ENCODE results near the gene HAGHL.
A peak's percentile ranks its signal among the peaks of the same experiment; 100 is the strongest.

Gene HAGHL

GRCh38 chr16:720447-720989 is 6.4 kb upstream of the HAGHL start:
- Histone ChIP-seq H3K9me3 (ENCODE audit: insufficient read depth, low read depth, low read length) (no peaks in the 10 kb centered on the region), H3K9me2 (replicated peaks; ENCODE audit: low read depth, low read length) (no peaks in the 10 kb centered on the region), H3K79me2 (ENCODE audit: insufficient read depth, low read length) (no peaks in the 10 kb centered on the region), H4K20me1 (ENCODE audit: insufficient read depth, low read length, poor library complexity, severe bottlenecking) (no peaks in the 10 kb centered on the region), H3K36me3 (ENCODE audit: insufficient read depth, low read length) (no peaks in the 10 kb centered on the region), H3K4me1 (ENCODE audit: insufficient read depth, low read length, poor library complexity, severe bottlenecking) (peaks cover 7% of the 10 kb centered on the region), H2AFZ (ENCODE audit: low read length) (peak overlapping the region; percentile 73; the same call in 1 of the 2 replicates), H3K27me3 (ENCODE audit: insufficient read depth, low read length, poor library complexity, severe bottlenecking) (no peaks in the 10 kb centered on the region), H3K4me2 (ENCODE audit: low read depth, low read length, poor library complexity, severe bottlenecking) (peak overlapping the region; percentile 85), H3K9ac (ENCODE audit: low read depth, low read length, poor library complexity, severe bottlenecking) (peak overlapping the region; percentile 91), H3F3A (ENCODE audit: low read depth) (no peaks in the 10 kb centered on the region), H3K4me3 (ENCODE audit: low read length, poor library complexity, severe bottlenecking) (peak overlapping the region; percentile 83)
- TF ChIP-seq CTCF (conservative IDR thresholded peaks at IDR 0.05; ENCODE audit: low read length) (0 out of 2 replicates have a peak, but pooled peaks have one; percentile 19), EZH2phosphoT487 (IDR thresholded peaks at IDR 0.05; ENCODE audit: borderline replicate concordance) (no peak)

- Histone ChIP-seq H2AFZ (ENCODE audit: low read length) (peak within 1 kb of the TSS; percentile 73; the same call in 1 of the 2 replicates), H3K4me2 (ENCODE audit: low read depth, low read length, poor library complexity, severe bottlenecking) (peak within 1 kb of the TSS; percentile 85), H3K36me3 (ENCODE audit: insufficient read depth, low read length) (no peaks in the 10 kb centered on the region), H4K20me1 (ENCODE audit: insufficient read depth, low read length, poor library complexity, severe bottlenecking) (no peaks in the 10 kb centered on the region), H3K4me3 (ENCODE audit: low read length, poor library complexity, severe bottlenecking) (peak within 1 kb of the TSS; percentile 83), H3K9me3 (ENCODE audit: insufficient read depth, low read depth, low read length) (no peaks in the 10 kb centered on the region), H3F3A (ENCODE audit: low read depth) (no peaks in the 10 kb centered on the region), H3K9ac (ENCODE audit: low read depth, low read length, poor library complexity, severe bottlenecking) (peak within 1 kb of the TSS; percentile 91), H3K79me2 (ENCODE audit: insufficient read depth, low read length) (no peaks in the 10 kb centered on the region), H3K27me3 (ENCODE audit: insufficient read depth, low read length, poor library complexity, severe bottlenecking) (no peaks in the 10 kb centered on the region), H3K4me1 (ENCODE audit: insufficient read depth, low read length, poor library complexity, severe bottlenecking) (peaks cover 7% of the 10 kb centered on the region), H3K9me2 (replicated peaks; ENCODE audit: low read depth, low read length) (no peaks in the 10 kb centered on the region)
- no peak for TF ChIP-seq EZH2phosphoT487 (IDR thresholded peaks at IDR 0.05; ENCODE audit: borderline replicate concordance)
- TF ChIP-seq CTCF (conservative IDR thresholded peaks at IDR 0.05; ENCODE audit: low read length): no peak
These were observed 5.7 kb upstream of the HAGHL start, which contains the start of gene ANTKMT for GRCh38 chr16:720990-721764. Gene ANTKMT (plus strand): TSS chr16:721146. CDS start chr16:721275, 129 bp downstream.

- no peaks in the 10 kb centered on the region for H3K9me3 ChIP-seq (ENCODE audit: insufficient read depth, low read depth, low read length)
- H3K4me2 ChIP-seq (ENCODE audit: low read depth, low read length, poor library complexity, severe bottlenecking): peak overlapping the region; percentile 85
- peak overlapping the region; percentile 83 for H3K4me3 ChIP-seq (ENCODE audit: low read length, poor library complexity, severe bottlenecking)
- H3K79me2 ChIP-seq (ENCODE audit: insufficient read depth, low read length): no peaks in the 10 kb centered on the region
- H4K20me1 ChIP-seq (ENCODE audit: insufficient read depth, low read length, poor library complexity, severe bottlenecking): no peaks in the 10 kb centered on the region
- no peaks in the 10 kb centered on the region for H3K27me3 ChIP-seq (ENCODE audit: insufficient read depth, low read length, poor library complexity, severe bottlenecking)
- H3K9me2 ChIP-seq (replicated peaks; ENCODE audit: low read depth, low read length): no peaks in the 10 kb centered on the region
- no peak for TF ChIP-seq EZH2phosphoT487 (IDR thresholded peaks at IDR 0.05; ENCODE audit: borderline replicate concordance)
- no peak for TF ChIP-seq CTCF (conservative IDR thresholded peaks at IDR 0.05; ENCODE audit: low read length)
- H3K36me3 ChIP-seq (ENCODE audit: insufficient read depth, low read length): no peaks in the 10 kb centered on the region
- peaks cover 7% of the 10 kb centered on the region for H3K4me1 ChIP-seq (ENCODE audit: insufficient read depth, low read length, poor library complexity, severe bottlenecking)
- H2AFZ ChIP-seq (ENCODE audit: low read length): no peak overlapping the region
- H3K9ac ChIP-seq (ENCODE audit: low read depth, low read length, poor library complexity, severe bottlenecking): peak overlapping the region; percentile 91
- H3F3A ChIP-seq (ENCODE audit: low read depth): no peaks in the 10 kb centered on the region
These were observed 5.0 kb upstream of the HAGHL start for GRCh38 chr16:721765-722540.

Data from Loucy (cell line).